A549 (cell line): ENCODE results near the gene ANKRD11. TPM values are rescaled to one million over a fixed set of nuclear protein-coding genes. Genes with fewer than 3 reads are reported as not detected.

ENCODE experiments used
- ATAC-seq, 2 experiments: fragments of 200-7000 bp in 1 of 2; fragments of >200 bp in 1 of 2; cut with Nextera tagmentation in 1 of 2; cut with Tn5 transposase in 1 of 2; 3 replicates each; pipeline versions ENCODE4 v1.8.0 to v1.9.1; 2018 to 2020; ENCODE audit warnings: mild to moderate bottlenecking in 1 of 2, moderate library complexity in 1 of 2
- CTCF ChIA-PET: fragments of 300-600 bp; sonication (Branson Sonifier 250); formaldehyde crosslinking; extraction: SDS; loops from one replicate; lab custom pipeline; 2021; ENCODE audit warnings: antibody characterized with exemption, inconsistent platforms; lab: Yijun Ruan, JAX
- POLR2A ChIA-PET: fragments of 350-600 bp; formaldehyde crosslinking; extraction: SDS; loops from one replicate; lab custom pipeline; 2021; ENCODE audit warnings: antibody characterized with exemption, inconsistent platforms; lab: Yijun Ruan, JAX
- DNase-seq, 2 experiments: peaks; one replicate each; pipeline versions ENCODE4 v3.0.0 to v3.0.0-alpha.2; 2011 to 2016; ENCODE audit warnings: low read depth in 1 of 2, low spot score in 1 of 2
- FAIRE-seq: peaks from 2 replicates; lab custom pipeline; 2011; peaks lifted over from hg19 to GRCh38; lab: Jason Lieb, UNC
- H3K27ac ChIP-seq, 2 experiments: fragments of >200 bp; sonication (Bioruptor Twin); formaldehyde crosslinking; 3 replicates each; pipeline ENCODE4 v1.5.1; 2016 to 2017
- H3K4me1 ChIP-seq: fragments of >200 bp; sonication (Bioruptor Twin); formaldehyde crosslinking; 3 replicates; pipeline ENCODE4 v1.6.1; 2016
- H3K4me2 ChIP-seq: fragments of >200 bp; sonication (Bioruptor Twin); formaldehyde crosslinking; 3 replicates; pipeline ENCODE4 v1.6.1; 2016
- H3K4me3 ChIP-seq: fragments of >200 bp; sonication (Bioruptor Twin); formaldehyde crosslinking; 3 replicates; pipeline ENCODE4 v1.5.1; 2016
- H3K9me3 ChIP-seq: fragments of >200 bp; sonication (Bioruptor Twin); formaldehyde crosslinking; 3 replicates; pipeline ENCODE4 v1.6.1; 2016
- ATOH8 ChIP-seq: fragments of 250-450 bp; sonication (Bioruptor Pico); IDR thresholded peaks from 2 replicates; pipeline ENCODE4 v1.5.0; 2020; ENCODE audit warnings: low read depth, mild to moderate bottlenecking, moderate library complexity
- CBX8 ChIP-seq: fragments of 200-600 bp; sonication (generic); IDR thresholded peaks from 2 replicates; pipeline ENCODE4 v1.6.1; 2016
- CHD2 ChIP-seq: fragments of 150-350 bp; IDR thresholded peaks from 2 replicates; pipeline ENCODE4 v1.6.1; 2014; ENCODE audit warnings: low read length; ENCODE audit not compliant: partially characterized antibody
- CHD4 ChIP-seq: fragments of 200-600 bp; sonication (generic); IDR thresholded peaks from 2 replicates; pipeline ENCODE4 v1.6.1; 2016; ENCODE audit warnings: antibody characterized with exemption, mild to moderate bottlenecking, borderline replicate concordance
- EHF ChIP-seq: fragments of 250-450 bp; sonication (Bioruptor Pico); IDR thresholded peaks from 2 replicates; pipeline ENCODE4 v1.5.0; 2020; ENCODE audit warnings: mild to moderate bottlenecking
- ELK1 ChIP-seq: fragments of 150-350 bp; IDR thresholded peaks from 2 replicates; pipeline ENCODE4 v1.6.1; 2014; ENCODE audit warnings: low read depth, mild to moderate bottlenecking, low read length
- FOSB ChIP-seq: fragments of 250-450 bp; sonication (Bioruptor Pico); IDR thresholded peaks from 2 replicates; pipeline ENCODE4 v1.5.0; 2020; ENCODE audit warnings: mild to moderate bottlenecking, moderate library complexity
- FOXS1 ChIP-seq: fragments of 250-450 bp; sonication (Bioruptor Pico); IDR thresholded peaks from 2 replicates; pipeline ENCODE4 v1.5.0; 2020; ENCODE audit warnings: mild to moderate bottlenecking, moderate library complexity
- HES2 ChIP-seq: fragments of >200 bp; sonication (Bioruptor Twin); formaldehyde crosslinking; IDR thresholded peaks from 2 replicates; pipeline ENCODE4 v1.6.1; 2016
- HOXA7 ChIP-seq: fragments of 250-450 bp; sonication (Bioruptor Pico); IDR thresholded peaks from 2 replicates; pipeline ENCODE4 v1.5.0; 2020; ENCODE audit warnings: mild to moderate bottlenecking, moderate library complexity
- HOXB5 ChIP-seq: fragments of 250-450 bp; sonication (Bioruptor Pico); IDR thresholded peaks from 2 replicates; pipeline ENCODE4 v1.5.0; 2020; ENCODE audit warnings: mild to moderate bottlenecking, moderate library complexity
- KDM5A ChIP-seq: fragments of 200-600 bp; sonication (generic); IDR thresholded peaks from 2 replicates; pipeline ENCODE4 v1.6.1; 2016; ENCODE audit warnings: antibody characterized with exemption, mild to moderate bottlenecking
- MAFK ChIP-seq: fragments of 450-650 bp; IDR thresholded peaks from 2 replicates; pipeline ENCODE4 v1.6.1; 2014; ENCODE audit not compliant: partially characterized antibody
- MAX ChIP-seq: IDR thresholded peaks from 2 replicates; pipeline ENCODE4 v1.6.1; 2012
- NFE2L2 ChIP-seq: fragments of 150-350 bp; conservative IDR thresholded peaks from 2 replicates; pipeline ENCODE4 v1.6.1; 2014; ENCODE audit warnings: low read length
- NPAS2 ChIP-seq: fragments of 250-450 bp; sonication (Bioruptor Pico); IDR thresholded peaks from 2 replicates; pipeline ENCODE4 v1.8.0; 2022; ENCODE audit warnings: mild to moderate bottlenecking, moderate library complexity, borderline replicate concordance
- NR3C1 ChIP-seq: fragments of >200 bp; sonication (Bioruptor Twin); formaldehyde crosslinking; IDR thresholded peaks from 3 replicates; pipeline ENCODE4 v1.6.1; 2017
- PBX3 ChIP-seq: IDR thresholded peaks from 2 replicates; pipeline ENCODE4 v1.6.1; 2012
- PHF8 ChIP-seq: fragments of 200-600 bp; sonication (generic); IDR thresholded peaks from 2 replicates; pipeline ENCODE4 v1.6.1; 2016; ENCODE audit warnings: low read depth, mild to moderate bottlenecking, antibody characterized with exemption, moderate library complexity, borderline replicate concordance
- POLR2AphosphoS2 ChIP-seq: conservative IDR thresholded peaks from 2 replicates; pipeline ENCODE4 v1.6.1; 2012; ENCODE audit warnings: low read length, improper control_type of control experiment, inconsistent platforms
- RCOR1 ChIP-seq: fragments of 150-350 bp; IDR thresholded peaks from 2 replicates; pipeline ENCODE4 v1.6.1; 2014; ENCODE audit warnings: antibody characterized with exemption, low read length, low read depth
- SMC3 ChIP-seq: fragments of >200 bp; sonication (Bioruptor Twin); formaldehyde crosslinking; IDR thresholded peaks from 3 replicates; pipeline ENCODE4 v1.6.1; 2018; ENCODE audit warnings: inconsistent platforms
- ZFP36 ChIP-seq: fragments of 450-650 bp; IDR thresholded peaks from 2 replicates; pipeline ENCODE4 v1.6.1; 2014; ENCODE audit warnings: borderline replicate concordance; ENCODE audit not compliant: partially characterized antibody
- ZNF302 ChIP-seq: fragments of 250-450 bp; sonication (Bioruptor Pico); IDR thresholded peaks from 2 replicates; pipeline ENCODE4 v1.9.0; 2021; ENCODE audit warnings: inconsistent platforms, mild to moderate bottlenecking, moderate library complexity
- ZSCAN20 ChIP-seq: fragments of 250-450 bp; sonication (Bioruptor Pico); IDR thresholded peaks from 2 replicates; pipeline ENCODE4 v1.8.0; 2022; ENCODE audit warnings: mild to moderate bottlenecking, moderate library complexity
- WGBS: methylation state at CpG from one replicate; pipeline ENCODE4 v1.1.6; 2017; ENCODE audit errors: missing lambda C conversion rate; 5-methylcytosine and 5-hydroxymethylcytosine counted together
- polyA plus RNA-seq, 4 experiments: library from polyadenylated mRNA; depleted of rRNA in 3 of 4; stranded (reverse); fragments of >200 nt; fragmentation: RNase III in 1 of 4; extraction: RNeasy Plus Mini Kit Qiagen cat#74134 plus additional on column Dnase treatment in 1 of 4; gene quantifications; 2 replicates in 3 of 4; 3 replicates in 1 of 4; pipeline ENCODE4 v1.2.3, GENCODE V29; 2011 to 2017

Gene ANKRD11
- polyA plus RNA-seq, 2 of the 4 experiments (the other 2 are of a cell fraction): 53.6 to 54.9 TPM

- no peak for TF ChIP-seq ELK1
- no peak for TF ChIP-seq FOSB (CRISPR knock-in tag)
- no peak for TF ChIP-seq ZSCAN20 (CRISPR knock-in tag)
- peak; percentile 62 for TF ChIP-seq MAX
- 0 out of 2 replicates have a peak, but pooled peaks have one; percentile 4 for TF ChIP-seq HOXA7 (CRISPR knock-in tag)
- no peak for TF ChIP-seq ZNF302
- TF ChIP-seq RCOR1: no peak
- no peak for TF ChIP-seq ATOH8 (CRISPR knock-in tag)
- TF ChIP-seq CBX8: no peak
- TF ChIP-seq EHF: peak; percentile 21; the same call in 1 of the 2 replicates
- TF ChIP-seq FOXS1: 0 out of 2 replicates have a peak, but pooled peaks have one; percentile 7
- TF ChIP-seq KDM5A: no peak
- no peak for TF ChIP-seq PHF8
- peak; percentile 51; the same call in 1 of the 2 replicates for TF ChIP-seq HOXB5 (CRISPR knock-in tag)
- peak; percentile 41 for TF ChIP-seq MAFK
- TF ChIP-seq NPAS2: no peak
- TF ChIP-seq HES2: no peak
- TF ChIP-seq NFE2L2: no peak
- TF ChIP-seq NR3C1: no peak
- TF ChIP-seq SMC3: no peak
Measured at GRCh38 chr16:89505204-89506112, 15.1 kb upstream of the ANKRD11 start (continued).

- ChIA-PET POLR2A (interaction anchor here (0.5 kb wide), 1 partner anchor 262 kb away, joined by 3 read pairs; no protein-coding TSS in a partner anchor), CTCF (interaction anchor here (1.4 to 1.5 kb wide), 3 partner anchors 9 to 169 kb away, joined by 3 to 5 read pairs (median 4); no protein-coding TSS in a partner anchor)
- ATAC-seq (no peak), FAIRE-seq (no peak), DNase-seq (no peak)
- H3K27ac ChIP-seq: peak overlapping the region; percentile 93 to 94; a peak in 5 of 6 replicates
- peaks cover 51% of the 10 kb centered on the region for H3K4me1 ChIP-seq
- no peak overlapping the region for H3K4me2 ChIP-seq
- H3K9me3 ChIP-seq: no peaks in the 10 kb centered on the region
- H3K4me3 ChIP-seq: no peak overlapping the region
- no peak for TF ChIP-seq PBX3
- TF ChIP-seq CHD2: no peak
- TF ChIP-seq POLR2AphosphoS2: no peak
- no peak for TF ChIP-seq HES2
- no peak for TF ChIP-seq CHD4
- TF ChIP-seq ZFP36: no peak
- WGBS: 90% methylated on average over 7 of the region's 7 CpGs
Measured at GRCh38 chr16:89504091-89504490, 13.7 kb upstream of the ANKRD11 start.
